Measurements from ENCODE around the gene OST4. TPM values are rescaled to one million over a fixed set of nuclear protein-coding genes. Genes with fewer than 3 reads are reported as not detected.
A peak's percentile ranks its signal among the peaks of the same experiment; 100 is the strongest.

OST4 gene
- total RNA-seq, 1 experiment from 2014 or later, result 172 TPM

- peak overlapping the region; percentile 99 for H3K27ac Mint-ChIP-seq (ENCODE audit: unreplicated experiment)
- no peak for TF ChIP-seq CTCF (IDR thresholded peaks at IDR 0.05; ENCODE audit: unreplicated experiment)
- intact Hi-C loops (cut with micrococcal nuclease; ENCODE audit: unreplicated experiment), result loop anchor here (2.0 kb wide), 1 partner anchor 19 kb away; the partner anchor contains the start of gene TMEM214
- CTCF ChIA-PET, result interaction anchor here (0.6 to 2.1 kb wide), 5 partner anchors 19 to 93 kb away, joined by 3 to 11 read pairs (median 7); partner anchors contain the start of gene OST4
- peaks cover 17% of the 10 kb centered on the region for H3K27me3 Mint-ChIP-seq (ENCODE audit: unreplicated experiment)
- H3K36me3 Mint-ChIP-seq (ENCODE audit: insufficient read depth, unreplicated experiment), result peaks cover 67% of the 10 kb centered on the region
- peak overlapping the region; percentile 91 for H3K4me3 Mint-ChIP-seq (ENCODE audit: low read depth, unreplicated experiment)
- no TSS peak for BruUV-seq (replicated peaks)
- peaks cover 20% of the 10 kb centered on the region for H3K4me1 Mint-ChIP-seq (ENCODE audit: low read depth, unreplicated experiment)
- H3K9me3 Mint-ChIP-seq (ENCODE audit: low read depth, unreplicated experiment), result no peaks in the 10 kb centered on the region
- DNase-seq, result peak; percentile 8
These were observed 19.4 kb downstream of the OST4 start for GRCh38 chr2:27051902-27052645.

GRCh38 chr2:27050996-27051901 lies 20.2 kb downstream of the OST4 start, which contains the start of gene AGBL5:
Gene AGBL5 (plus strand): TSS chr2:27051668. CDS start chr2:27052959, 1,291 bp downstream.
- intact Hi-C loops (cut with micrococcal nuclease; ENCODE audit: unreplicated experiment), result loop anchor here (2.0 kb wide), 1 partner anchor 18 kb away; the partner anchor contains the start of gene TMEM214
- TF ChIP-seq CTCF (IDR thresholded peaks at IDR 0.05; ENCODE audit: unreplicated experiment), result no peak
- Mint-ChIP-seq H3K27ac (ENCODE audit: unreplicated experiment) (peak within 1 kb of the TSS; percentile 99), H3K4me1 (ENCODE audit: low read depth, unreplicated experiment) (peaks cover 20% of the 10 kb centered on the region), H3K9me3 (ENCODE audit: low read depth, unreplicated experiment) (no peaks in the 10 kb centered on the region), H3K27me3 (ENCODE audit: unreplicated experiment) (peaks cover 17% of the 10 kb centered on the region), H3K4me3 (ENCODE audit: low read depth, unreplicated experiment) (peak within 1 kb of the TSS; percentile 91), H3K36me3 (ENCODE audit: insufficient read depth, unreplicated experiment) (peaks cover 61% of the 10 kb centered on the region)
- CTCF ChIA-PET, result interaction anchor here (0.7 to 2.1 kb wide), 10 partner anchors 12 to 229 kb away, joined by 3 to 11 read pairs (median 6); partner anchors contain the start of genes OST4 and TMEM214
- no TSS peak for BruUV-seq (replicated peaks)
- peak; percentile 95 for DNase-seq

- peak; percentile 40 for TF ChIP-seq CTCF (IDR thresholded peaks at IDR 0.05; ENCODE audit: unreplicated experiment)
- peaks cover 20% of the 10 kb centered on the region for H3K4me1 Mint-ChIP-seq (ENCODE audit: low read depth, unreplicated experiment)
- CTCF ChIA-PET, result interaction anchor here (0.6 to 2.1 kb wide), 9 partner anchors 11 to 1534 kb away, joined by 3 to 11 read pairs (median 6); partner anchors contain the start of genes OST4 and TMEM214
- DNase-seq, result peak; percentile 91
- no TSS peak for BruUV-seq (replicated peaks)
- H3K4me3 Mint-ChIP-seq (ENCODE audit: low read depth, unreplicated experiment), result peak overlapping the region; percentile 91
- intact Hi-C loops (cut with micrococcal nuclease; ENCODE audit: unreplicated experiment), result loop anchor here (2.0 kb wide), 1 partner anchor 18 kb away; the partner anchor contains the start of gene TMEM214
- peak overlapping the region; percentile 99 for H3K27ac Mint-ChIP-seq (ENCODE audit: unreplicated experiment)
- H3K36me3 Mint-ChIP-seq (ENCODE audit: insufficient read depth, unreplicated experiment), result peaks cover 55% of the 10 kb centered on the region
- peaks cover 17% of the 10 kb centered on the region for H3K27me3 Mint-ChIP-seq (ENCODE audit: unreplicated experiment)
- no peaks in the 10 kb centered on the region for H3K9me3 Mint-ChIP-seq (ENCODE audit: low read depth, unreplicated experiment)
These were observed 21.0 kb downstream of the OST4 start for GRCh38 chr2:27050281-27050995.
